H1 (cell line): Measurements from ENCODE around the gene GAS7. TPM values are rescaled to one million over a fixed set of nuclear protein-coding genes. Genes with fewer than 3 reads are reported as not detected.

Experiments used
- CTCF ChIA-PET: fragments of 300-600 bp; sonication (Branson Sonifier 250); formaldehyde crosslinking; loops from one replicate; lab custom pipeline; 2021; ENCODE audit not compliant: partially characterized antibody; lab: Charles Lee
- POLR2A ChIA-PET: fragments of 300-600 bp; sonication (Branson Sonifier 250); formaldehyde crosslinking; loops from one replicate; lab custom pipeline; 2021; ENCODE audit warnings: inconsistent platforms; ENCODE audit not compliant: partially characterized antibody; lab: Charles Lee
- DNase-seq, 2 experiments: peaks; one replicate each; pipeline versions ENCODE4 v3.0.0 to v3.0.0-alpha.2; 2010 to 2022; ENCODE audit warnings: low spot score in 2 of 2, low read depth in 1 of 2, mixed read lengths in 1 of 2
- FAIRE-seq: peaks from 2 replicates; lab custom pipeline; 2011; peaks lifted over from hg19 to GRCh38; lab: Jason Lieb, UNC
- H2AFZ ChIP-seq: 2 replicates; pipeline ENCODE4 v1.8.1; 2012; ENCODE audit warnings: low read length, inconsistent platforms
- H2AK5ac ChIP-seq: 2 replicates; pipeline ENCODE4 v1.6.1; 2013; ENCODE audit warnings: low read depth, low read length
- H2BK120ac ChIP-seq: replicated peaks from 2 replicates; pipeline ENCODE3; 2013; ENCODE audit warnings: low read depth, low read length, inconsistent platforms
- H2BK12ac ChIP-seq: 2 replicates; pipeline ENCODE4 v1.6.1; 2013; ENCODE audit warnings: low read depth, low read length
- H2BK15ac ChIP-seq: 2 replicates; pipeline ENCODE4 v1.6.1; 2013; ENCODE audit warnings: low read length
- H2BK20ac ChIP-seq: 2 replicates; pipeline ENCODE4 v1.6.1; 2013; ENCODE audit warnings: low read length
- H2BK5ac ChIP-seq: 2 replicates; pipeline ENCODE4 v1.6.1; 2013; ENCODE audit warnings: low read depth, low read length
- H3K14ac ChIP-seq: 2 replicates; pipeline ENCODE4 v1.6.1; 2013; ENCODE audit warnings: inconsistent platforms; ENCODE audit not compliant: insufficient read length
- H3K18ac ChIP-seq: 2 replicates; pipeline ENCODE4 v1.6.1; 2013; ENCODE audit warnings: low read length; ENCODE audit errors: extremely low read depth
- H3K23ac ChIP-seq: 2 replicates; pipeline ENCODE4 v1.6.1; 2013; ENCODE audit warnings: inconsistent platforms; ENCODE audit not compliant: insufficient read length
- H3K23me2 ChIP-seq: 2 replicates; pipeline ENCODE4 v1.6.1; 2013; ENCODE audit warnings: low read depth, low read length
- H3K27ac ChIP-seq: 2 replicates; pipeline ENCODE4 v1.6.1; 2011; ENCODE audit warnings: low read depth, low read length, inconsistent platforms
- H3K27me3 ChIP-seq, 4 experiments: replicated peaks in 1 of 4; 1 replicate in 1 of 4; 2 replicates in 3 of 4; pipeline versions ENCODE4 v1.6.1 to v1.8.1; 2011 to 2013; ENCODE audit warnings: low read length in 3 of 4, mild to moderate bottlenecking in 3 of 4, inconsistent platforms in 2 of 4, mixed read lengths in 2 of 4, moderate library complexity in 1 of 4; ENCODE audit not compliant: control insufficient read depth in 3 of 4, insufficient read depth in 3 of 4; ENCODE audit errors: extremely low read depth in 1 of 4
- H3K36me3 ChIP-seq, 4 experiments: 2 replicates each; pipeline versions ENCODE4 v1.6.1 to v1.8.1; 2011 to 2013; ENCODE audit warnings: mild to moderate bottlenecking in 4 of 4, low read length in 3 of 4, moderate library complexity in 2 of 4, control low read depth in 1 of 4, inconsistent platforms in 1 of 4; ENCODE audit not compliant: insufficient read depth in 4 of 4, control insufficient read depth in 2 of 4
- H3K4ac ChIP-seq: replicated peaks from 2 replicates; pipeline ENCODE3; 2013; ENCODE audit warnings: low read length, low read depth, mixed read lengths, inconsistent platforms; ENCODE audit not compliant: insufficient read length
- H3K4me1 ChIP-seq, 4 experiments: replicated peaks in 1 of 4; 1 replicate in 1 of 4; 2 replicates in 3 of 4; pipeline versions ENCODE4 v1.6.1 to v1.8.1; 2011 to 2013; ENCODE audit warnings: low read length in 3 of 4, inconsistent platforms in 2 of 4, mixed read lengths in 1 of 4; ENCODE audit not compliant: insufficient read depth in 4 of 4, control insufficient read depth in 3 of 4
- H3K4me2 ChIP-seq, 2 experiments: 2 replicates each; pipeline versions ENCODE4 v1.6.1 to v1.8.1; 2011 to 2013; ENCODE audit warnings: low read depth in 2 of 2, low read length in 2 of 2, control low read depth in 1 of 2, inconsistent platforms in 1 of 2, mild to moderate bottlenecking in 1 of 2; ENCODE audit not compliant: insufficient read depth in 1 of 2
- H3K4me3 ChIP-seq, 4 experiments: fragments of 200-600, 300-600 bp in 1 of 4; sonication (generic), shearing (Covaris generic), sonication (Bioruptor Twin) in 1 of 4; 2 replicates each; pipeline versions ENCODE4 v1.5.1 to v1.8.1; 2011 to 2016; ENCODE audit warnings: low read length in 4 of 4, low read depth in 3 of 4, control low read depth in 2 of 4, inconsistent platforms in 2 of 4, mild to moderate bottlenecking in 2 of 4, mixed read lengths in 1 of 4, moderate library complexity in 1 of 4; ENCODE audit not compliant: insufficient read depth in 2 of 4; ENCODE audit errors: extremely low read depth in 1 of 4
- H3K56ac ChIP-seq: replicated peaks from 2 replicates; pipeline ENCODE3; 2013; ENCODE audit warnings: low read depth, mild to moderate bottlenecking, mixed read lengths, low read length, inconsistent platforms; ENCODE audit not compliant: insufficient read length
- H3K79me1 ChIP-seq: 2 replicates; pipeline ENCODE4 v1.6.1; 2013; ENCODE audit warnings: low read depth, low read length, control low read depth
- H3K79me2 ChIP-seq, 2 experiments: 2 replicates each; pipeline versions ENCODE4 v1.6.1 to v1.8.1; 2012 to 2013; ENCODE audit warnings: low read length in 2 of 2, mild to moderate bottlenecking in 2 of 2, inconsistent platforms in 1 of 2; ENCODE audit not compliant: insufficient read depth in 2 of 2, control insufficient read depth in 1 of 2
- H3K9ac ChIP-seq, 4 experiments: replicated peaks in 1 of 4; 1 replicate in 1 of 4; 2 replicates in 3 of 4; pipeline versions ENCODE4 v1.6.1 to v1.8.1; 2011 to 2013; ENCODE audit warnings: low read depth in 3 of 4, low read length in 3 of 4, control low read depth in 2 of 4, mild to moderate bottlenecking in 2 of 4, moderate library complexity in 2 of 4, inconsistent platforms in 1 of 4; ENCODE audit errors: extremely low read depth in 1 of 4
- H3K9me3 ChIP-seq, 2 experiments: 2 replicates each; pipeline versions ENCODE4 v1.6.1 to v1.8.1; 2012 to 2013; ENCODE audit warnings: mild to moderate bottlenecking in 2 of 2, moderate library complexity in 2 of 2, control low read depth in 1 of 2, inconsistent platforms in 1 of 2, low read depth in 1 of 2, low read length in 1 of 2, mixed read lengths in 1 of 2; ENCODE audit not compliant: insufficient read depth in 2 of 2
- H4K20me1 ChIP-seq, 2 experiments: replicated peaks in 1 of 2; 2 replicates each; pipeline versions ENCODE3 to v1.8.1; 2011 to 2013; ENCODE audit warnings: inconsistent platforms in 2 of 2, low read length in 2 of 2, mild to moderate bottlenecking in 1 of 2; ENCODE audit not compliant: insufficient read depth in 2 of 2, control insufficient read depth in 1 of 2
- H4K5ac ChIP-seq: 2 replicates; pipeline ENCODE4 v1.6.1; 2013; ENCODE audit warnings: low read length, low read depth, mixed read lengths, inconsistent platforms; ENCODE audit not compliant: insufficient read length
- H4K8ac ChIP-seq: 2 replicates; pipeline ENCODE4 v1.8.0; 2013; ENCODE audit warnings: mild to moderate bottlenecking, moderate library complexity, low read length, inconsistent platforms; ENCODE audit not compliant: insufficient read depth; ENCODE audit errors: extremely low read depth
- H4K91ac ChIP-seq: replicated peaks from 2 replicates; pipeline ENCODE3; 2013; ENCODE audit warnings: low read length, mixed read lengths, inconsistent platforms; ENCODE audit not compliant: insufficient read length
- CBX8 ChIP-seq: fragments of 300-800, 300-1000 bp; sonication (generic); IDR thresholded peaks from 2 replicates; pipeline ENCODE4 v1.7.1; 2016; ENCODE audit warnings: low read depth, low read length, borderline replicate concordance
- PHF8 ChIP-seq: fragments of 200-600 bp; sonication (generic); conservative IDR thresholded peaks from 2 replicates; pipeline ENCODE4 v1.7.1; 2012; ENCODE audit warnings: low read depth, mild to moderate bottlenecking, inconsistent platforms, low read length, moderate library complexity
- SP1 ChIP-seq: IDR thresholded peaks from 2 replicates; pipeline ENCODE4 v1.6.1; 2011; ENCODE audit warnings: low read depth, low read length
- WGBS, 2 experiments: shearing (Covaris generic) in 1 of 2; methylation state at CpG; one replicate each; pipeline versions ENCODE4 v1.1.6 to v1.1.7; 2013 to 2015; ENCODE audit warnings: low lambda C conversion rate in 2 of 2, mixed read lengths in 2 of 2, inconsistent platforms in 1 of 2, low coverage in 1 of 2, missing lambda C conversion rate in 1 of 2; ENCODE audit not compliant: insufficient replicate concordance in 2 of 2, insufficient coverage in 1 of 2, insufficient read length in 1 of 2; ENCODE audit errors: extremely low coverage in 1 of 2, missing lambda C conversion rate in 1 of 2; 5-methylcytosine and 5-hydroxymethylcytosine counted together
- polyA plus RNA-seq, 7 experiments: library from polyadenylated mRNA; depleted of rRNA in 3 of 7; stranded (reverse) in 5 of 7; unstranded in 2 of 7; fragments of >200 nt in 5 of 7; fragments of 200-250 nt in 2 of 7; gene quantifications; 1 replicate in 5 of 7; 2 replicates in 1 of 7; 4 replicates in 1 of 7; pipeline versions ENCODE4 v1.2.1 to v1.2.3, GENCODE V29; 2011 to 2013; ENCODE audit warnings: missing spikeins in 2 of 7, mixed read lengths in 2 of 7
- total RNA-seq: library from RNA; stranded (reverse); fragmentation: NEBNext Ultra II Directional; extraction: Animal tissue kit (Norgen Biotek cat#: 25700); gene quantifications from 2 replicates; pipeline ENCODE4 v1.2.1, GENCODE V29; 2021

The GAS7 gene
- total and polyA plus RNA-seq, 2 of the 8 experiments (the other 6 are each of a cell fraction or from before 2014, with no cell fraction given): 5.0 to 14.5 TPM

DNA sequence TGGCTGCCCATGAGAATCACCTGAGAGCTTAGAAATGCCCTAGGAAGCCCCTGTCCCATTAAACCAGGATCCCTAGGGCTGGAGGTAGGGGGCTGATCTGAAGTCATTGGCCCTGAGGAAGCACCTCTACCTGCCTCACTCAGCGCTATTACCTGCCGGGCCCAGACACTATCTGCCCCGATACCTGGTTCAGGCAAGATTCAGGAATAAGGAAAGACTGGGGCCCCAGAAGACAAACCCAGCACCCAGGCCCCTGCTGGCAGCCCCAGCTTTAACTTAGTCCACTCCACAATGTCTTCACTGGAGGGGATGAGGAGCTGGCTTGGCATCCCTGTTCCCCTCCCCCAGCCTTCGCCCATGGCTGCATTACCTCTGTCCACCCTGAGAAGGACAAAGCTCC lies 126.3 kb downstream of the GAS7 start:
- no peaks in the 10 kb centered on the region; the same call in 1 of the 2 replicates for H3K23me2 ChIP-seq
- no peaks in the 10 kb centered on the region for H3K27me3 ChIP-seq
- POLR2A ChIA-PET: no interaction called here
- no peak overlapping the region for H3K27ac ChIP-seq
- no peak overlapping the region for H3K4me2 ChIP-seq
- no peak overlapping the region for H3K23ac ChIP-seq
- H3K9me3 ChIP-seq: no peaks in the 10 kb centered on the region
- no peak overlapping the region for H2BK15ac ChIP-seq
- DNase-seq (no peak), FAIRE-seq (no peak)
- H3K56ac ChIP-seq: no peak overlapping the region
- no peak overlapping the region for H4K8ac ChIP-seq
- no peak overlapping the region for H2BK5ac ChIP-seq
- no peak overlapping the region for H3K4me3 ChIP-seq
- no peak overlapping the region for H2AK5ac ChIP-seq
- H3K4ac ChIP-seq: no peak overlapping the region
- CTCF ChIA-PET: interaction anchor here (1.4 kb wide), 1 partner anchor 92 kb away, joined by 5 read pairs; no protein-coding TSS in a partner anchor
- H3K4me1 ChIP-seq: peaks cover 0 to 3% (median 0%) of the 10 kb centered on the region in 4 experiments; a peak in 3 of 7 replicates
- TF ChIP-seq SP1 (no peak), CBX8 (no peak), PHF8 (no peak)
- no peak overlapping the region for H3K14ac ChIP-seq
- no peaks in the 10 kb centered on the region for H3K79me1 ChIP-seq
- no peaks in the 10 kb centered on the region for H3K79me2 ChIP-seq
- no peaks in the 10 kb centered on the region for H3K36me3 ChIP-seq
- no peak overlapping the region for H4K5ac ChIP-seq
- H4K91ac ChIP-seq: no peak overlapping the region
- no peak overlapping the region for H2BK12ac ChIP-seq
- H3K18ac ChIP-seq: no peak overlapping the region
- H2BK20ac ChIP-seq: no peak overlapping the region
- no peak overlapping the region for H3K9ac ChIP-seq
- H2AFZ ChIP-seq: no peak overlapping the region
- H2BK120ac ChIP-seq: no peak overlapping the region
- no peaks in the 10 kb centered on the region for H4K20me1 ChIP-seq
- 85% methylated on average over 4 of the region's 4 CpGs; no CpG with 5 or more reads in 1 of the 2 experiments for WGBS, 2 experiments
